GM12864 (cell line): ENCODE data around the gene OR52B6.
A peak's percentile ranks its signal among the peaks of the same experiment; 100 is the strongest.

Experiments used
- DNase-seq: peaks from one replicate; pipeline ENCODE4 v3.0.0-alpha.2; 2011; ENCODE audit warnings: low read depth
- H3K4me3 ChIP-seq: 2 replicates; pipeline ENCODE4 v1.5.1; 2011; ENCODE audit warnings: mild to moderate bottlenecking, low read depth, low read length, control low read depth
- TF ChIP-seq, protein P1 (sequence below): IDR thresholded peaks from 2 replicates; pipeline ENCODE4 v1.5.1; 2011; ENCODE audit warnings: low read depth, mild to moderate bottlenecking, moderate library complexity, low read length, control low read depth, inconsistent platforms; ENCODE audit errors: missing control alignments

Gene OR52B6

DNA sequence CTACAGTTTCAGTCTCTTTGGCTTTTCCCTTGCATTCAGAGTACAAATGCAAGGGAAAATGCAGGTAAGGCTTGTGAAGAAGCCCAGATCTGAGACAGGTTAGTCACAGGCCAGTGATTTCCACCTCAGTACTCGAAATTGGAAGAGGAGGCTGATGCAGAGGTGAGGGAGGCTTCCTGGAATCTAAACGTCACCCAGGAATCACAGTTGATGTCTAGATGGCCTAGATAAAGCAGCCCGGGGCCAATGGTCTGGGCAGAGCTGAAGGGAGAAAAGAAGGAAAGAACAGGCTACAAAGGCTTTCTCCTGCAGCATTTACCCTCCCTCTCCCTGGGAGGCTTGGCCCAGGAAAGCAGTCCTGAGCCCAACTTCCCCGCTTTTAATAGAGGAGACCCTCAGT is 24.2 kb downstream of the OR52B6 start:
- DNase-seq: no peak
- TF ChIP-seq, protein P1, sequence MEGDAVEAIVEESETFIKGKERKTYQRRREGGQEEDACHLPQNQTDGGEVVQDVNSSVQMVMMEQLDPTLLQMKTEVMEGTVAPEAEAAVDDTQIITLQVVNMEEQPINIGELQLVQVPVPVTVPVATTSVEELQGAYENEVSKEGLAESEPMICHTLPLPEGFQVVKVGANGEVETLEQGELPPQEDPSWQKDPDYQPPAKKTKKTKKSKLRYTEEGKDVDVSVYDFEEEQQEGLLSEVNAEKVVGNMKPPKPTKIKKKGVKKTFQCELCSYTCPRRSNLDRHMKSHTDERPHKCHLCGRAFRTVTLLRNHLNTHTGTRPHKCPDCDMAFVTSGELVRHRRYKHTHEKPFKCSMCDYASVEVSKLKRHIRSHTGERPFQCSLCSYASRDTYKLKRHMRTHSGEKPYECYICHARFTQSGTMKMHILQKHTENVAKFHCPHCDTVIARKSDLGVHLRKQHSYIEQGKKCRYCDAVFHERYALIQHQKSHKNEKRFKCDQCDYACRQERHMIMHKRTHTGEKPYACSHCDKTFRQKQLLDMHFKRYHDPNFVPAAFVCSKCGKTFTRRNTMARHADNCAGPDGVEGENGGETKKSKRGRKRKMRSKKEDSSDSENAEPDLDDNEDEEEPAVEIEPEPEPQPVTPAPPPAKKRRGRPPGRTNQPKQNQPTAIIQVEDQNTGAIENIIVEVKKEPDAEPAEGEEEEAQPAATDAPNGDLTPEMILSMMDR: no peak
- no peak overlapping the region for H3K4me3 ChIP-seq

DNA sequence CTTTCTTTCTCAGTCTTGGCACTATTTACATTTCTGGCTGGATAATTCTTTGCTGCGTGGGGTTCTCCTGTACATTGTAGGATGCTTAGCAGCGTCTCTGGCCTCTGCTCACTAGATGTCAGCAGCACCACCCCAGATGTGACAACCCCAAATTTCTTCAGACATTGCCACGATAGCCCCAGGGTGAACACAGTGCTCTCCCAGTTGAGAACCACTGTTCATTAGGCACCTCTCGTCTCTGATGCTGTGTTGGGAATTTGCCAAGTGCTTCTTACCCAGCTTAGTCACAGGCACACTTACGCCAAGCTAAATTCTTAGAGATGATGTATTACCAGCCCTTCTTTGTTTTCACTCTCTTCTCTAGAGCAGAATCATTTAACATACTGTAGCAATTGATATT is 25.2 kb downstream of the OR52B6 start:
- TF ChIP-seq, protein P1: peak; percentile 3
- no peak for DNase-seq
- H3K4me3 ChIP-seq: no peak overlapping the region

DNA sequence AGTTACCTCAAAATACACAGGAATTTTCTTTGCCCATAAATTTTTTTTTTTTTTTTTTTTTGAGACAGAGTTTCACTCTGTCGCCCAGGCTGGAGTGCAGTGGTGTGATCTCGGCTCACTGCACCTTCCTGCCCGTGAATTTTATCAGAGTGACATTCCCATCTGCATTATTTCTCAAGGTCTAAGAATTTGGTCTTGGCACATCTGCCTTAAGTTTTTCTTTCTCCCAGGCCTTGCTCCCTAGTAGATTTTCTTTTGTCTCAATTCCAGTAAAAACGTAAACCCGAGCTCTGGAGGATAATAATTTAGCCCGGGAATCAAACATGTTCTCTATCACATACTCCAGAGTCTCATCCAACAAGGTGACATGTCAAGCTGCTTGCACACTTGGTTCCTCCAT is 28.1 kb downstream of the OR52B6 start:
- H3K4me3 ChIP-seq: no peak overlapping the region
- no peak for DNase-seq
- TF ChIP-seq, protein P1: no peak

DNA sequence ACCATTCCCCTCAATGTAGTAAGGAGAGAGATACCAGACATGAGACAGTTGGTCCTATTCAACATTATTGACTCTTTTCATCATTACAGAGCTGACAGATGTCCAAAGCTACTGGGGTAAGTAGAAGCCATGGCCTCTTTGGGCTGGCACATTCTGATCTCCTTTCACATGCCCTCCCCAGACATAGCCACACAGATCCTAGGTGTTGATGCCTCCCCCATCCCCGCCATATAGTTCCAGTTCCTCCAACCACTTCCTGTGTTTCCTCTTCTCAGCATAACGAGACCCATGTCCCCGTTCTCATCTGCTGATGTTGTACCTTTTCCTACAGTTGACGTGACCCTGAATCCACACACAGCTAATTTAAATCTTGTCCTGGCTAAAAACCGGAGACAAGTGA is 29.8 kb downstream of the OR52B6 start:
- no peak for DNase-seq
- TF ChIP-seq, protein P1: no peak

DNA sequence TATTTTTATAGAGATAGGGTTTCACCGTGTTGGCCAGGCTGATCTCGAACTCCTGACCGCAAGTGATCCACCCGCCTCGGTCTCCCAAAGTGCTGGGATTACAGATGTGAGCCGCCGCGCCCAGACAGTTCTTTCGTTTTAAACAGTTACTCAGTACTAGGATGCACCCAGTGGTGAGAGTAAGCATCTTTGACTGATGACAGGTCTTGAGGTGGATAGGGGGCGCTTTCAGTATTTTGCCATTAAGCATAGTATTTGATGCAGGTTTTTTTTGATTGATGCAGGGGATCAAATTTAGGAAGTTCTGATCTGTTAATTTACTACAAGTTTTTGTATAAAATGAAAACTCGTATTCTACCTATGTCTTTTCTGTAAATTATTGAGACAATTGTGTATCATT is 30.9 kb downstream of the OR52B6 start:
- no peak overlapping the region for H3K4me3 ChIP-seq
- DNase-seq: no peak
- TF ChIP-seq, protein P1: peak; percentile 35

More for the DNA sequence above, 29.8 kb downstream of the OR52B6 start:
- no peak overlapping the region for H3K4me3 ChIP-seq

DNA sequence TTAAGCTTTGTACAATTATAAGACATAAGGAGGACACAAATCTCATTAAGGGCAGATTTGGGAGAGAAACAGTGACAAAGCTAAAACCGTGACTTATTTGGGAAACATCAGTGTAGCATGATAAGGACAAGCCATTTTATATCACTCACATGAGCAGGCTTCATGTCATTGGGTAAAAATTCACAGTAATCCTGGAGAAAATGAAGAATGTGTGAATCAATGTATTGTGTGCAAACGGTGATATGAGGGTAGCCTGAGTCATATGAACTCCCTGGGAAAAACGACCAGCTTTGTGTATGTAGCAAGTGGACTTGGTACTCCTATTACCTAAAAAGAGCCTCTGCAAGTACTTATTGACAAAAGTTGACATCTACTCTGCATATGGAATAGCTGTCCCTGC is 38.1 kb downstream of the OR52B6 start:
- no peak overlapping the region for H3K4me3 ChIP-seq
- DNase-seq: no peak
- TF ChIP-seq, protein P1: no peak

DNA sequence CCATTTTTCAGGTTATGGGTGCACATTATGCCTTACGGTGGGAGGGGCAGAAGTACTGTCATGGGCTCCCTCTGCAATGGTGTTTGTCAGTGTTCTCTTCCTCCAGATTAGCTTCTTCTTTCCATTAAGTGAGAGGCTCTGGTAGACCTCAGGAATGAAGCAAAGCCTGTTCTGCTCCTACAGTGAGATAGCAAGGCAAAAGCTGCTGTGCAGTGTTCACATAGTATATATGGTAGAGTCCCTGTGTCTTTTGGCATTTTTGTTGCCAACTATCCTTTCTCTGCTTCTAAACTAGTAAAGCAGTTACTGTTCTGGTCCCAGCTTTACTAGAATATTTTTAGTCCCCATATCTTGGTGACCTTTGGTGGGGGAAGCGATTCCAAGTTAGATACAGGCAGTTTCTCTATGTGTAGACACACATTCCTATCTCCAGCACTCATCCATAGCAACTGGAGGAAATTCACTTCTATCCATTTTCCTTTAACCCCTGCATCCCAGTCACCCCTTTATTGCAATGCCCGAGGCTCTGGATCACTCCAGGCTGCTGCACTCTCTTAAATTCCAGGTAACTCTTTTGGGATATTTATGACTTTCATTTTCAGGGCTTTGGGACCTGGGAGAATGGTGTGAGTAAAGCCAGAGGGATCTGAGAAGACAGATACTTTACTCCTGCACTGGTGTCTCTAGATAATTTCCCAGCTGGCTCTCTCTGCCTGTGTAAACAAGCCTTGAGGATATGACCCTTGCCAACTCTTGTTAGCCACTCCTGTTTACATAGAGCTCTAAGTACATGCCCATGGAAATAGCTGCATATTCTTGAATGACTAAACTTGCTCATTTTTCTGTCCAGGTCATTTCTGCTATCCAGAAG is 40.2 kb downstream of the OR52B6 start:
- TF ChIP-seq, protein P1: no peak
- no peak overlapping the region for H3K4me3 ChIP-seq
- DNase-seq: no peak
